ENCODE data around the gene CUX1. TPM values are rescaled to one million over a fixed set of nuclear protein-coding genes. Genes with fewer than 3 reads are reported as not detected.
"Not testable (repeated sequence)": the region's sequence is repeated elsewhere in the genome, so short reads cannot be mapped to it uniquely, and the experiment has no call there.

CUX1 gene
- total RNA-seq, 2 donors from 2014 or later, result 87.6 to 120 TPM

- intact Hi-C loops (cut with DNase I), result no loop called here
- DNase-seq (ENCODE audit: low spot score), result peak; percentile 6
Measured at GRCh38 chr7:101843293-101844271, 26.2 kb downstream of the CUX1 start.

GRCh38 chr7:101845974-101846373 is 28.5 kb downstream of the CUX1 start:
- intact Hi-C loops (cut with DNase I), result no loop called here
- DNase-seq (ENCODE audit: low spot score), result no peak

GRCh38 chr7:101846800-101847538 is 29.5 kb downstream of the CUX1 start:
- peak; percentile 8 for DNase-seq (ENCODE audit: low spot score)
- intact Hi-C loops (cut with DNase I), result no loop called here

- no peak for DNase-seq (ENCODE audit: low spot score)
- intact Hi-C loops (cut with DNase I), result no loop called here
Measured at GRCh38 chr7:101848208-101848951, 31.0 kb downstream of the CUX1 start.

GRCh38 chr7:101849314-101849713 is 31.9 kb downstream of the CUX1 start:
- intact Hi-C loops (cut with DNase I); DNase-seq (ENCODE audit: low spot score): not testable (repeated sequence)

GRCh38 chr7:101852364-101852763 is 34.9 kb downstream of the CUX1 start:
- DNase-seq (ENCODE audit: low spot score), result peak; percentile 42
- intact Hi-C loops (cut with DNase I), result not testable (repeated sequence)

GRCh38 chr7:101853684-101854083 is 36.3 kb downstream of the CUX1 start:
- intact Hi-C loops (cut with DNase I), result no loop called here
- peak; percentile 74 for DNase-seq (ENCODE audit: low spot score)

GRCh38 chr7:101854084-101854865 is 36.8 kb downstream of the CUX1 start:
- intact Hi-C loops (cut with DNase I), result no loop called here
- DNase-seq (ENCODE audit: low spot score), result no peak

- DNase-seq (ENCODE audit: low spot score), result peak; percentile 96
- intact Hi-C loops (cut with DNase I), result no loop called here
Measured at GRCh38 chr7:101856473-101857357, 39.3 kb downstream of the CUX1 start.

- no peak for DNase-seq (ENCODE audit: low spot score)
- intact Hi-C loops (cut with DNase I), result no loop called here
Measured at GRCh38 chr7:101857358-101857811, 40.0 kb downstream of the CUX1 start.

GRCh38 chr7:101858437-101859385 is 41.3 kb downstream of the CUX1 start:
- DNase-seq (ENCODE audit: low spot score), result no peak
- intact Hi-C loops (cut with DNase I), result no loop called here

- intact Hi-C loops (cut with DNase I), result no loop called here
- no peak for DNase-seq (ENCODE audit: low spot score)
Measured at GRCh38 chr7:101859411-101860106, 42.1 kb downstream of the CUX1 start.

- intact Hi-C loops (cut with DNase I), result no loop called here
- DNase-seq (ENCODE audit: low spot score), result no peak
Measured at GRCh38 chr7:101860316-101861217, 43.1 kb downstream of the CUX1 start.

GRCh38 chr7:101861218-101861775 is 43.9 kb downstream of the CUX1 start:
- no peak for DNase-seq (ENCODE audit: low spot score)
- intact Hi-C loops (cut with DNase I), result no loop called here
